WTC11 (cell line): ENCODE measurements around the gene FUT2. TPM values are rescaled to one million over a fixed set of nuclear protein-coding genes. Genes with fewer than 3 reads are reported as not detected.

Experiments used
- ATAC-seq: fragments of 200-7000 bp; cut with Tn5 transposase; 2 replicates; pipeline ENCODE4 v1.10.0; 2021; ENCODE audit warnings: mild to moderate bottlenecking, moderate library complexity
- CTCF ChIA-PET: fragments of 300-600 bp; sonication (Branson Sonifier 250); formaldehyde crosslinking; loops from one replicate; lab custom pipeline; 2021; ENCODE audit warnings: antibody characterized with exemption; lab: Charles Lee
- POLR2A ChIA-PET: fragments of 350-600 bp; sonication (Branson Sonifier 250); formaldehyde crosslinking; loops from one replicate; lab custom pipeline; 2021; ENCODE audit warnings: antibody characterized with exemption; lab: Charles Lee
- DNase-seq: peaks from one replicate; pipeline ENCODE4 v3.0.0; 2021; ENCODE audit warnings: low spot score
- H3K27ac Mint-ChIP-seq: 2 replicates; pipeline ENCODE4 v1.8.0; 2021; ENCODE audit warnings: mixed read lengths
- H3K27me3 Mint-ChIP-seq: 2 replicates; pipeline ENCODE4 v1.8.0; 2021; ENCODE audit warnings: low read depth, mild to moderate bottlenecking, moderate library complexity, mixed read lengths
- H3K36me3 Mint-ChIP-seq: 2 replicates; pipeline ENCODE4 v1.8.0; 2021; ENCODE audit warnings: mixed read lengths
- H3K4me1 Mint-ChIP-seq: 2 replicates; pipeline ENCODE4 v1.8.0; 2022; ENCODE audit warnings: mixed read lengths
- H3K4me3 Mint-ChIP-seq: 2 replicates; pipeline ENCODE4 v1.8.0; 2021; ENCODE audit warnings: mild to moderate bottlenecking, moderate library complexity, mixed read lengths
- H3K9me3 Mint-ChIP-seq: 2 replicates; pipeline ENCODE4 v1.8.0; 2021; ENCODE audit warnings: mixed read lengths
- ATF3 ChIP-seq: sonication (generic); formaldehyde crosslinking; conservative IDR thresholded peaks from 2 replicates; pipeline ENCODE4 v1.8.1; 2022; ENCODE audit warnings: mild to moderate bottlenecking, missing genetic modification reagents
- CREB1 ChIP-seq: sonication (generic); formaldehyde crosslinking; IDR thresholded peaks from 2 replicates; pipeline ENCODE4 v1.8.0; 2023; ENCODE audit warnings: mild to moderate bottlenecking, missing genetic modification reagents
- FOXP4 ChIP-seq: sonication (generic); formaldehyde crosslinking; IDR thresholded peaks from 2 replicates; pipeline ENCODE4 v1.8.0; 2022; ENCODE audit warnings: mild to moderate bottlenecking, missing genetic modification reagents
- HMGXB4 ChIP-seq: sonication (generic); formaldehyde crosslinking; IDR thresholded peaks from 2 replicates; pipeline ENCODE4 v1.8.1; 2023; ENCODE audit warnings: mild to moderate bottlenecking, moderate library complexity, missing genetic modification reagents
- IRF2 ChIP-seq: sonication (generic); formaldehyde crosslinking; IDR thresholded peaks from 2 replicates; pipeline ENCODE4 v1.8.0; 2022; ENCODE audit warnings: low read depth, missing genetic modification reagents, borderline replicate concordance
- JUN ChIP-seq: sonication (generic); formaldehyde crosslinking; IDR thresholded peaks from 2 replicates; pipeline ENCODE4 v1.8.0; 2023; ENCODE audit warnings: mild to moderate bottlenecking, missing genetic modification reagents
- MXD4 ChIP-seq: fragments of 250-450 bp; sonication (Bioruptor Pico); IDR thresholded peaks from 2 replicates; pipeline ENCODE4 v1.8.0; 2021; ENCODE audit warnings: mild to moderate bottlenecking, moderate library complexity, borderline replicate concordance
- SMAD4 ChIP-seq: sonication (generic); formaldehyde crosslinking; IDR thresholded peaks from 2 replicates; pipeline ENCODE4 v1.8.0; 2022; ENCODE audit warnings: mild to moderate bottlenecking, missing genetic modification reagents
- SP1 ChIP-seq: sonication (generic); formaldehyde crosslinking; conservative IDR thresholded peaks from 2 replicates; pipeline ENCODE4 v1.8.1; 2022; ENCODE audit warnings: missing genetic modification reagents
- TP53 ChIP-seq: sonication (generic); formaldehyde crosslinking; IDR thresholded peaks from 2 replicates; pipeline ENCODE4 v1.8.1; 2023; ENCODE audit warnings: mild to moderate bottlenecking, missing genetic modification reagents
- USF1 ChIP-seq: sonication (generic); formaldehyde crosslinking; IDR thresholded peaks from 2 replicates; pipeline ENCODE4 v1.8.0; 2022; ENCODE audit warnings: mild to moderate bottlenecking, missing genetic modification reagents
- USF2 ChIP-seq: sonication (generic); formaldehyde crosslinking; IDR thresholded peaks from 2 replicates; pipeline ENCODE4 v1.8.1; 2023; ENCODE audit warnings: mild to moderate bottlenecking, missing genetic modification reagents, moderate library complexity
- ZNF281 ChIP-seq: sonication (generic); formaldehyde crosslinking; IDR thresholded peaks from 2 replicates; pipeline ENCODE4 v1.8.0; 2023; ENCODE audit warnings: mild to moderate bottlenecking, missing genetic modification reagents
- ZNF416 ChIP-seq: fragments of 250-450 bp; sonication (Bioruptor Pico); IDR thresholded peaks from 2 replicates; pipeline ENCODE4 v1.9.0; 2021; ENCODE audit warnings: mild to moderate bottlenecking, inconsistent platforms
- total RNA-seq: library from RNA; stranded (reverse); gene quantifications from 3 replicates; pipeline ENCODE4 v1.2.3, GENCODE V29; 2021
- TF ChIP-seq, protein P1 (sequence below): fragments of 250-450 bp; sonication (Bioruptor Pico); IDR thresholded peaks from 2 replicates; pipeline ENCODE4 v2.1.2; 2022; ENCODE audit warnings: mild to moderate bottlenecking, moderate library complexity

FUT2 gene
- total RNA-seq, 1 experiment from 2014 or later = 5.9 TPM

GRCh38 chr19:48737360-48737998, 41.7 kb downstream of the FUT2 start:
- ChIA-PET CTCF (interaction anchor here (1.0 to 5.7 kb wide), 5 partner anchors 9 to 92 kb away, joined by 3 to 56 read pairs (median 41); partner anchors contain the start of genes CA11 and IZUMO1), POLR2A (interaction anchor here (0.6 to 2.4 kb wide), 3 partner anchors 17 to 976 kb away, joined by 4 to 10 read pairs (median 4); partner anchors contain the start of gene FUT2)
- peak overlapping the region; percentile 63 for H3K4me3 Mint-ChIP-seq
- TF ChIP-seq USF2 (peak; percentile 57; the same call in 1 of the 2 replicates), ZNF281 (CRISPR knock-in tag) (no peak), FOXP4 (no peak), MXD4 (CRISPR knock-in tag) (no peak), ZNF416 (CRISPR knock-in tag) (no peak), IRF2 (no peak), USF1 (CRISPR knock-in tag) (peak; percentile 26; the same call in 1 of the 2 replicates), CREB1 (CRISPR knock-in tag) (no peak), HMGXB4 (CRISPR knock-in tag) (no peak), SMAD4 (no peak), JUN (no peak), TP53 (CRISPR knock-in tag) (no peak), SP1 (CRISPR knock-in tag) (no peak), ATF3 (no peak)
- TF ChIP-seq, protein P1, sequence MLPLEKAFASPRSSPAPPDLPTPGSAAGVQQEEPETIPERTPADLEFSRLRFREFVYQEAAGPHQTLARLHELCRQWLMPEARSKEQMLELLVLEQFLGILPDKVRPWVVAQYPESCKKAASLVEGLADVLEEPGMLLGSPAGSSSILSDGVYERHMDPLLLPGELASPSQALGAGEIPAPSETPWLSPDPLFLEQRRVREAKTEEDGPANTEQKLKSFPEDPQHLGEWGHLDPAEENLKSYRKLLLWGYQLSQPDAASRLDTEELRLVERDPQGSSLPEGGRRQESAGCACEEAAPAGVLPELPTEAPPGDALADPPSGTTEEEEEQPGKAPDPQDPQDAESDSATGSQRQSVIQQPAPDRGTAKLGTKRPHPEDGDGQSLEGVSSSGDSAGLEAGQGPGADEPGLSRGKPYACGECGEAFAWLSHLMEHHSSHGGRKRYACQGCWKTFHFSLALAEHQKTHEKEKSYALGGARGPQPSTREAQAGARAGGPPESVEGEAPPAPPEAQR = no peak
- TF ChIP-seq, all 79 proteins: peak for 2
- H3K27me3 Mint-ChIP-seq = peaks cover 46% of the 10 kb centered on the region
- ATAC-seq (peak; percentile 35), DNase-seq (peak; percentile 85)
- no peaks in the 10 kb centered on the region for H3K9me3 Mint-ChIP-seq
- peak overlapping the region; percentile 92 for H3K27ac Mint-ChIP-seq
- peaks cover 42% of the 10 kb centered on the region for H3K4me1 Mint-ChIP-seq
- peaks cover 2% of the 10 kb centered on the region; the same call in 1 of the 2 replicates for H3K36me3 Mint-ChIP-seq
